Testis (tissue), 3 donors: ENCODE measurements around the gene CENATAC. TPM values are rescaled to one million over a fixed set of nuclear protein-coding genes. Genes with fewer than 3 reads are reported as not detected.
"Not testable (repeated sequence)": the region's sequence is repeated elsewhere in the genome, so short reads cannot be mapped to it uniquely, and the experiment has no call there.

Source experiments
- DNase-seq: peaks from one replicate; pipeline ENCODE4 v3.0.0-alpha.2; 2019
- H3K27ac ChIP-seq, 2 donors: fragments of 200-600 bp; sonication (generic); one replicate each; pipeline ENCODE4 v1.5.1; 2019
- H3K27me3 ChIP-seq: fragments of 200-600 bp; sonication (generic); one replicate; pipeline ENCODE4 v1.5.1; 2019
- H3K36me3 ChIP-seq: fragments of 200-600 bp; sonication (generic); one replicate; pipeline ENCODE4 v1.5.1; 2017; ENCODE audit warnings: low read depth; ENCODE audit errors: missing control alignments
- H3K4me1 ChIP-seq: fragments of 200-600 bp; sonication (generic); one replicate; pipeline ENCODE4 v1.5.1; 2019
- H3K4me3 ChIP-seq, 2 donors: fragments of 200-600 bp; sonication (generic); one replicate each; pipeline ENCODE4 v1.5.1; 2017 to 2019
- H3K9me3 ChIP-seq: fragments of 200-600 bp; sonication (generic); one replicate; pipeline ENCODE4 v1.5.1; 2017
- CTCF ChIP-seq, 3 experiments: fragments of 450-650 bp in 2 of 3; fragments of 200-600 bp in 1 of 3; sonication (generic) in 1 of 3; IDR thresholded peaks; one replicate each; pipeline ENCODE4 v1.5.1; 2016 to 2019; ENCODE audit warnings: antibody characterized with exemption in 3 of 3, mild to moderate bottlenecking in 2 of 3, moderate library complexity in 1 of 3
- POLR2A ChIP-seq: fragments of 450-650 bp; IDR thresholded peaks from one replicate; pipeline ENCODE4 v1.6.1; 2017; ENCODE audit warnings: antibody characterized with exemption, mild to moderate bottlenecking, moderate library complexity
- WGBS, 2 donors: methylation state at CpG; one replicate each; pipeline ENCODE4 v1.1.5; 2018; 5-methylcytosine and 5-hydroxymethylcytosine counted together
- intact Hi-C: fragments of 100-400 bp; cut with DNase I; formaldehyde crosslinking; loops from one replicate; pipeline ENCODE4 v1.15.1; 2023; ENCODE audit warnings: low total_unique reads
- polyA plus RNA-seq: library from polyadenylated mRNA; stranded (reverse); fragments of 350-450 nt; fragmentation: Illumina TruSeq; extraction: RNeasy Lipid Tissue Mini Kit (QIAGEN cat#74804); gene quantifications from one replicate; pipeline ENCODE4 v1.2.3, GENCODE V29; 2014; ENCODE audit warnings: low read depth, low replicate concordance; ENCODE audit not compliant: insufficient read depth
- total RNA-seq, 2 donors: library from RNA; depleted of rRNA; stranded (reverse); fragments of >200 nt; gene quantifications; one replicate each; pipeline ENCODE4 v1.2.3, GENCODE V29; 2016

The CENATAC gene
- total and polyA plus RNA-seq, 3 donors from 2014 or later: 16.6 to 74.9 (median 54.8) TPM

- intact Hi-C loops: no loop called here
- DNase-seq: no peak
- Histone ChIP-seq H3K36me3 (no peaks in the 10 kb centered on the region), H3K27ac (no peak overlapping the region), H3K9me3 (no peaks in the 10 kb centered on the region), H3K4me3 (no peak overlapping the region), H3K27me3 (no peaks in the 10 kb centered on the region), H3K4me1 (peaks cover 15% of the 10 kb centered on the region)
- no peak for TF ChIP-seq CTCF (IDR thresholded peaks at IDR 0.05)
- TF ChIP-seq POLR2A: no peak
- WGBS, 2 donors: 47 to 58% methylated on average over 14 of the region's 14 CpGs
Measured at GRCh38 chr11:119016216-119017009, 18.5 kb downstream of the CENATAC start.

GRCh38 chr11:119017377-119017776 is 19.4 kb downstream of the CENATAC start:
- Histone ChIP-seq H3K27ac (peak overlapping the region; percentile 76 to 83), H3K4me1 (peaks cover 15% of the 10 kb centered on the region), H3K4me3 (peak overlapping the region; percentile 81 to 88)
- 2 to 3% methylated on average over 10 of the region's 10 CpGs for WGBS, 2 donors
- H3K36me3 ChIP-seq, H3K9me3 ChIP-seq, H3K27me3 ChIP-seq, DNase-seq, intact Hi-C loops: not testable (repeated sequence)

- H3K27me3 ChIP-seq: no peaks in the 10 kb centered on the region
- H3K27ac ChIP-seq: peak within 1 kb of the TSS; percentile 76 to 83
- no peaks in the 10 kb centered on the region for H3K9me3 ChIP-seq
- peak; percentile 98 for DNase-seq
- H3K4me1 ChIP-seq: peaks cover 15% of the 10 kb centered on the region
- peak within 1 kb of the TSS; percentile 81 to 88 for H3K4me3 ChIP-seq
- intact Hi-C loops: no loop called here
- no peaks in the 10 kb centered on the region for H3K36me3 ChIP-seq
- WGBS, 2 donors: 0 to 1% methylated on average over 31 to 63 of the region's 63 CpGs
- TF ChIP-seq POLR2A (peak; percentile 54), CTCF (IDR thresholded peaks at IDR 0.05) (peak in 1 of 3 experiments; percentile 1)
Measured at GRCh38 chr11:119018074-119018938, 20.4 kb downstream of the CENATAC start, which contains the start of the genes RPS25 and TRAPPC4. Gene RPS25, minus strand, starts transcription at chr11:119018343. Its CDS starts 59 bp downstream, at chr11:119018284. Gene TRAPPC4, plus strand, starts transcription at chr11:119018766. Its CDS starts 30 bp downstream, at chr11:119018796.

- no peak for TF ChIP-seq POLR2A
- no peak for TF ChIP-seq CTCF (IDR thresholded peaks at IDR 0.05)
- intact Hi-C loops: no loop called here
- no peaks in the 10 kb centered on the region for H3K36me3 ChIP-seq
- no peak overlapping the region for H3K4me3 ChIP-seq
- WGBS, 2 donors: 13 to 42% methylated on average over 2 of the region's 2 CpGs
- peaks cover 15% of the 10 kb centered on the region for H3K4me1 ChIP-seq
- H3K27me3 ChIP-seq: no peaks in the 10 kb centered on the region
- H3K9me3 ChIP-seq: no peaks in the 10 kb centered on the region
- peak overlapping the region in 1 of 2 donors; percentile 76 for H3K27ac ChIP-seq
- DNase-seq: no peak
Measured at GRCh38 chr11:119019996-119020395, 22.1 kb downstream of the CENATAC start.

- Histone ChIP-seq H3K4me1 (peaks cover 15% of the 10 kb centered on the region), H3K4me3 (no peak overlapping the region), H3K27ac (no peak overlapping the region), H3K27me3 (no peaks in the 10 kb centered on the region), H3K9me3 (no peaks in the 10 kb centered on the region), H3K36me3 (no peaks in the 10 kb centered on the region)
- no peak for DNase-seq
- intact Hi-C loops: no loop called here
- TF ChIP-seq CTCF (IDR thresholded peaks at IDR 0.05): no peak
- no peak for TF ChIP-seq POLR2A
- WGBS, 2 donors: 94 to 95% methylated on average over 5 of the region's 5 CpGs
Measured at GRCh38 chr11:119021631-119022030, 23.7 kb downstream of the CENATAC start.
